K562 (cell line): Measurements from ENCODE around the gene DOCK7. TPM values are rescaled to one million over a fixed set of nuclear protein-coding genes. Genes with fewer than 3 reads are reported as not detected.

ENCODE experiments used
- ATAC-seq: fragments of 200-7000 bp; cut with Tn5 transposase; 3 replicates; pipeline ENCODE4 v1.9.1; 2020; ENCODE audit warnings: moderate library complexity
- BruUV-seq: library from RNA; stranded (reverse); fragments of 400-500 nt; replicated peaks from 2 replicates; lab custom pipeline; 2021; lab: Mats Ljungman, UMichigan
- CTCF ChIA-PET: fragments of 300-600 bp; formaldehyde crosslinking; extraction: SDS; loops from one replicate; lab custom pipeline; 2021; ENCODE audit warnings: low intra/inter-chr PET ratio; lab: Yijun Ruan, JAX
- POLR2A ChIA-PET: fragments of 300-600, 350-650 bp; sonication (Branson Sonifier 250); formaldehyde crosslinking; extraction: SDS; loops from one replicate; lab custom pipeline; 2021; ENCODE audit warnings: antibody characterized with exemption, inconsistent platforms; lab: Yijun Ruan, JAX
- DNase-seq, 4 experiments: peaks; one replicate each; pipeline versions ENCODE4 v3.0.0 to v3.0.0-alpha.2; 2011 to 2018; ENCODE audit warnings: low spot score in 3 of 4, mixed read lengths in 3 of 4; ENCODE audit errors: extremely low read depth in 1 of 4
- FAIRE-seq: peaks from 2 replicates; lab custom pipeline; 2011; peaks lifted over from hg19 to GRCh38; lab: Jason Lieb, UNC
- H2AFZ ChIP-seq: 2 replicates; pipeline ENCODE4 v1.6.0; 2011; ENCODE audit warnings: low read depth, low read length, control low read depth, inconsistent platforms
- H3K27ac ChIP-seq: fragments of 200-600 bp; 3 replicates; pipeline ENCODE4 v1.8.0; 2011; ENCODE audit warnings: low read depth, mild to moderate bottlenecking, control low read depth, inconsistent platforms, low read length, moderate library complexity, mixed read lengths; ENCODE audit errors: extremely low read depth
- H3K27me3 ChIP-seq, 2 experiments: fragments of 300-600 bp in 1 of 2; 2 replicates in 1 of 2; 3 replicates in 1 of 2; pipeline versions ENCODE4 v1.6.0 to v1.8.0; 2011; ENCODE audit warnings: inconsistent platforms in 2 of 2, low read length in 2 of 2, mild to moderate bottlenecking in 1 of 2, mixed read lengths in 1 of 2, moderate library complexity in 1 of 2; ENCODE audit not compliant: control insufficient read depth in 2 of 2, insufficient read depth in 2 of 2
- H3K36me3 ChIP-seq: fragments of 300-600 bp; 3 replicates; pipeline ENCODE4 v1.8.0; 2011; ENCODE audit warnings: mild to moderate bottlenecking, low read length, inconsistent platforms; ENCODE audit not compliant: control insufficient read depth, insufficient read depth
- H3K4me1 ChIP-seq, 2 experiments: fragments of 200-600 bp in 1 of 2; replicated peaks in 1 of 2; 2 replicates in 1 of 2; 3 replicates in 1 of 2; pipeline versions ENCODE4 v1.5.1 to v1.8.0; 2011; ENCODE audit warnings: inconsistent platforms in 2 of 2, low read length in 2 of 2, mild to moderate bottlenecking in 1 of 2, mixed read lengths in 1 of 2, moderate library complexity in 1 of 2; ENCODE audit not compliant: control insufficient read depth in 2 of 2, insufficient read depth in 2 of 2
- H3K4me2 ChIP-seq: 2 replicates; pipeline ENCODE4 v1.6.1; 2011; ENCODE audit warnings: low read length, control low read depth, inconsistent platforms, mixed read lengths; ENCODE audit not compliant: insufficient read depth
- H3K4me3 ChIP-seq: fragments of 200-600 bp; sonication (generic), shearing (Covaris generic); 2 replicates; pipeline ENCODE4 v1.5.1; 2016; ENCODE audit warnings: control low read depth, inconsistent platforms
- H3K79me2 ChIP-seq: fragments of 200-600 bp; 3 replicates; pipeline ENCODE4 v1.8.0; 2011; ENCODE audit warnings: low read length, inconsistent platforms; ENCODE audit not compliant: control insufficient read depth, insufficient read depth
- H3K9ac ChIP-seq, 2 experiments: 2 replicates each; pipeline versions ENCODE4 v1.6.0 to v1.6.1; 2011; ENCODE audit warnings: low read depth in 2 of 2, low read length in 2 of 2, control low read depth in 1 of 2, inconsistent platforms in 1 of 2, mild to moderate bottlenecking in 1 of 2, mixed read lengths in 1 of 2; ENCODE audit not compliant: insufficient read depth in 1 of 2
- H3K9me1 ChIP-seq: one replicate; pipeline ENCODE4 v1.6.0; 2011; ENCODE audit warnings: inconsistent platforms, mild to moderate bottlenecking, low read length, moderate library complexity; ENCODE audit not compliant: control insufficient read depth, insufficient read depth
- H3K9me3 ChIP-seq: replicated peaks from 2 replicates; pipeline ENCODE4 v1.5.1; 2011; ENCODE audit warnings: low read depth, low read length, inconsistent platforms; ENCODE audit not compliant: control insufficient read depth, insufficient read depth
- H4K20me1 ChIP-seq: replicated peaks from 2 replicates; pipeline ENCODE4 v1.6.1; 2011; ENCODE audit warnings: low read length, inconsistent platforms, mixed read lengths; ENCODE audit not compliant: control insufficient read depth, insufficient read depth
- ADNP ChIP-seq: fragments of 200-800 bp; sonication (Bioruptor generic); IDR thresholded peaks from 2 replicates; pipeline ENCODE4 v1.6.1; 2016; ENCODE audit warnings: missing genetic modification characterization, missing compliant biosample characterization
- C11orf30 ChIP-seq: fragments of 450-650 bp; IDR thresholded peaks from 2 replicates; pipeline ENCODE4 v1.6.1; 2016; ENCODE audit warnings: low read depth, mild to moderate bottlenecking
- CEBPG ChIP-seq, 3 experiments: fragments of 200-800 bp in 1 of 3; sonication (Bioruptor generic) in 1 of 3; sonication (generic) in 1 of 3; formaldehyde crosslinking in 1 of 3; IDR thresholded peaks in 2 of 3; conservative IDR thresholded peaks in 1 of 3; 2 replicates each; pipeline versions ENCODE4 v1.6.1 to v1.8.0; 2016 to 2022; ENCODE audit warnings: missing compliant biosample characterization in 2 of 3, missing genetic modification characterization in 2 of 3, mild to moderate bottlenecking in 1 of 3, missing genetic modification reagents in 1 of 3
- CHD2 ChIP-seq: IDR thresholded peaks from 2 replicates; pipeline ENCODE4 v1.6.1; 2011; ENCODE audit warnings: low read depth, low read length
- E2F3 ChIP-seq: fragments of 250-450 bp; sonication (Bioruptor Pico); IDR thresholded peaks from 2 replicates; pipeline ENCODE4 v1.4.0; 2020; ENCODE audit warnings: mild to moderate bottlenecking
- MEF2D ChIP-seq: conservative IDR thresholded peaks from 2 replicates; pipeline ENCODE4 v1.6.1; 2016; ENCODE audit warnings: low read depth, missing genetic modification characterization, missing compliant biosample characterization
- NFIC ChIP-seq: fragments of 450-650 bp; IDR thresholded peaks from 2 replicates; pipeline ENCODE4 v1.6.1; 2017; ENCODE audit warnings: mild to moderate bottlenecking, inconsistent platforms
- RFX7 ChIP-seq: fragments of 250-450 bp; sonication (Bioruptor Pico); IDR thresholded peaks from 2 replicates; pipeline ENCODE4 v1.5.1; 2021; ENCODE audit warnings: mild to moderate bottlenecking
- ZNF134 ChIP-seq: fragments of 250-450 bp; sonication (Bioruptor Pico); conservative IDR thresholded peaks from 2 replicates; pipeline ENCODE4 v1.4.0; 2020
- ZNF324 ChIP-seq: fragments of 250-450 bp; sonication (Bioruptor Pico); IDR thresholded peaks from 2 replicates; pipeline ENCODE4 v1.4.0; 2020; ENCODE audit warnings: mild to moderate bottlenecking
- ZNF561 ChIP-seq: fragments of 450-650 bp; formaldehyde crosslinking; conservative IDR thresholded peaks from 2 replicates; pipeline ENCODE4 v1.4.0; 2020; ENCODE audit warnings: mild to moderate bottlenecking, moderate library complexity
- ZNF79 ChIP-seq: fragments of 250-450 bp; sonication (Bioruptor Pico); IDR thresholded peaks from 2 replicates; pipeline ENCODE4 v1.4.0; 2020; ENCODE audit warnings: low read depth, mild to moderate bottlenecking, moderate library complexity
- WGBS: fragments of 100-300 bp; shearing (Covaris generic); methylation state at CpG from one replicate; pipeline ENCODE4 v1.1.6; 2016; ENCODE audit warnings: low coverage, mixed read lengths; ENCODE audit not compliant: insufficient coverage; ENCODE audit errors: missing lambda C conversion rate; 5-methylcytosine and 5-hydroxymethylcytosine counted together
- in situ Hi-C: fragments of 300-500 bp; cut with MboI; formaldehyde crosslinking; loops from 4 replicates; pipeline ENCODE4 v1.15.0; 2018; ENCODE audit warnings: inconsistent platforms, mixed read lengths
- intact Hi-C: fragments of 100-400 bp; cut with micrococcal nuclease; formaldehyde crosslinking; loops from 2 replicates; pipeline ENCODE4 v1.14.2; 2022
- polyA plus RNA-seq, 8 experiments: library from polyadenylated mRNA; depleted of rRNA in 4 of 8; stranded (reverse) in 5 of 8; unstranded in 3 of 8; fragments of >200 nt; fragmentation: Nextera tagmentation in 2 of 8; fragmentation: Illumina TruSeq in 1 of 8; extraction: Ambion mirVana in 2 of 8; extraction: Trizol in 1 of 8; gene quantifications; 2 replicates each; pipeline versions ENCODE4 v1.2.1 to v1.2.3, GENCODE V29; 2011 to 2014; ENCODE audit warnings: inconsistent platforms in 1 of 8, missing spikeins in 1 of 8
- total RNA-seq, 7 experiments: library from RNA; depleted of rRNA in 6 of 7; stranded (reverse); fragments of >200 nt in 6 of 7; fragmentation: Illumina TruSeq in 2 of 7; extraction: Trizol in 2 of 7; gene quantifications; 2 replicates each; pipeline versions ENCODE4 v1.2.1 to v1.2.3, GENCODE V29; 2011 to 2021; ENCODE audit warnings: low replicate concordance in 1 of 7
- TF ChIP-seq, protein P1 (sequence below): IDR thresholded peaks from 2 replicates; pipeline ENCODE4 v1.6.1; 2014; ENCODE audit warnings: antibody characterized with exemption
- TF ChIP-seq, protein P2 (sequence below), 2 experiments: fragments of 450-650 bp in 1 of 2; sonication (generic) in 1 of 2; formaldehyde crosslinking in 1 of 2; IDR thresholded peaks; 2 replicates each; pipeline versions ENCODE4 v1.7.1 to v1.9.0; 2016 to 2022; ENCODE audit warnings: inconsistent platforms in 1 of 2, mild to moderate bottlenecking in 1 of 2, missing genetic modification reagents in 1 of 2

The DOCK7 gene
- total and polyA plus RNA-seq, 9 of the 15 experiments (the other 6 are each of a cell fraction or from before 2014, with no cell fraction given) = 4.9 to 35.1 (median 12.6) TPM

DNA sequence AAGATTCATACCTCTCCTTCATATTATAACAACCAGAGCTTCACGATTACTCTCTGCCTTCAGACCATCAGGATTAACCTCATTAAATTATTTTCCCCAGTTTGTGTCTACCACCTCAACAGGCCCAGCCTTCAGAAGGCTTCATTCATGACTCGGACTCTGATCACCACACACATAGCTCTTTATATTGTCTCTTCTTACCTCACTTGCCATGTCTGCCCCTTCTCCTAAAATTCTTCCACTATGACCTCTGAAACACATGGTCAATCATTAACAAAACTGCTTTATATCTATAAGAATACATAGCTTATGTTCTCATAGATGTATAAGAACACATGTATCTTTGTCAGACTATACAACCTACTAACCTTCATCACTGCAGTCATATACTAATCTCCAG lies 171.6 kb downstream of the DOCK7 start:
- in situ Hi-C loops = no loop called here
- CTCF ChIA-PET = no interaction called here
- intact Hi-C loops = no loop called here
- H3K9me1 ChIP-seq = no peaks in the 10 kb centered on the region
- no peak for ATAC-seq
- H2AFZ ChIP-seq = no peak overlapping the region
- no peak for DNase-seq
- H3K27ac ChIP-seq = no peak overlapping the region
- no peak overlapping the region for H3K9ac ChIP-seq
- POLR2A ChIA-PET = interaction anchor here (1.0 kb wide), 1 partner anchor 9 kb away, joined by 3 read pairs; no protein-coding TSS in a partner anchor
- H3K4me1 ChIP-seq = no peaks in the 10 kb centered on the region
- H3K4me3 ChIP-seq = no peak overlapping the region
- no peaks in the 10 kb centered on the region for H3K27me3 ChIP-seq
- no peak overlapping the region for H3K4me2 ChIP-seq
- FAIRE-seq = no peak
- no TSS peak for BruUV-seq
- no peaks in the 10 kb centered on the region for H4K20me1 ChIP-seq
- H3K9me3 ChIP-seq = no peaks in the 10 kb centered on the region
- H3K79me2 ChIP-seq = no peaks in the 10 kb centered on the region
- WGBS = 52% methylated on average over 2 of the region's 2 CpGs
- H3K36me3 ChIP-seq = no peaks in the 10 kb centered on the region
- TF ChIP-seq ZNF324 (CRISPR knock-in tag) = no peak
- no peak for TF ChIP-seq E2F3 (CRISPR knock-in tag)
- TF ChIP-seq C11orf30 = no peak
- no peak for TF ChIP-seq CHD2
- no peak for TF ChIP-seq ADNP
- TF ChIP-seq, protein P1, sequence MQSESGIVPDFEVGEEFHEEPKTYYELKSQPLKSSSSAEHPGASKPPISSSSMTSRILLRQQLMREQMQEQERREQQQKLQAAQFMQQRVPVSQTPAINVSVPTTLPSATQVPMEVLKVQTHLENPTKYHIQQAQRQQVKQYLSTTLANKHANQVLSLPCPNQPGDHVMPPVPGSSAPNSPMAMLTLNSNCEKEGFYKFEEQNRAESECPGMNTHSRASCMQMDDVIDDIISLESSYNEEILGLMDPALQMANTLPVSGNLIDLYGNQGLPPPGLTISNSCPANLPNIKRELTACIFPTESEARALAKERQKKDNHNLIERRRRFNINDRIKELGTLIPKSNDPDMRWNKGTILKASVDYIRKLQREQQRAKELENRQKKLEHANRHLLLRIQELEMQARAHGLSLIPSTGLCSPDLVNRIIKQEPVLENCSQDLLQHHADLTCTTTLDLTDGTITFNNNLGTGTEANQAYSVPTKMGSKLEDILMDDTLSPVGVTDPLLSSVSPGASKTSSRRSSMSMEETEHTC = no peak
- TF ChIP-seq ZNF79 (CRISPR knock-in tag) = no peak
- TF ChIP-seq NFIC = no peak
- TF ChIP-seq CEBPG (CRISPR knock-in tag; IDR thresholded peaks at IDR 0.05) = no peak
- no peak for TF ChIP-seq CEBPG (tag; conservative IDR thresholded peaks at IDR 0.05 in 1 of 2, IDR thresholded peaks at IDR 0.05 in 1 of 2)
- no peak for TF ChIP-seq ZNF134 (CRISPR knock-in tag)
- TF ChIP-seq MEF2D (tag) = no peak
- TF ChIP-seq ZNF561 (CRISPR knock-in tag) = no peak
- no peak for TF ChIP-seq RFX7 (CRISPR knock-in tag)
- TF ChIP-seq, protein P2, sequence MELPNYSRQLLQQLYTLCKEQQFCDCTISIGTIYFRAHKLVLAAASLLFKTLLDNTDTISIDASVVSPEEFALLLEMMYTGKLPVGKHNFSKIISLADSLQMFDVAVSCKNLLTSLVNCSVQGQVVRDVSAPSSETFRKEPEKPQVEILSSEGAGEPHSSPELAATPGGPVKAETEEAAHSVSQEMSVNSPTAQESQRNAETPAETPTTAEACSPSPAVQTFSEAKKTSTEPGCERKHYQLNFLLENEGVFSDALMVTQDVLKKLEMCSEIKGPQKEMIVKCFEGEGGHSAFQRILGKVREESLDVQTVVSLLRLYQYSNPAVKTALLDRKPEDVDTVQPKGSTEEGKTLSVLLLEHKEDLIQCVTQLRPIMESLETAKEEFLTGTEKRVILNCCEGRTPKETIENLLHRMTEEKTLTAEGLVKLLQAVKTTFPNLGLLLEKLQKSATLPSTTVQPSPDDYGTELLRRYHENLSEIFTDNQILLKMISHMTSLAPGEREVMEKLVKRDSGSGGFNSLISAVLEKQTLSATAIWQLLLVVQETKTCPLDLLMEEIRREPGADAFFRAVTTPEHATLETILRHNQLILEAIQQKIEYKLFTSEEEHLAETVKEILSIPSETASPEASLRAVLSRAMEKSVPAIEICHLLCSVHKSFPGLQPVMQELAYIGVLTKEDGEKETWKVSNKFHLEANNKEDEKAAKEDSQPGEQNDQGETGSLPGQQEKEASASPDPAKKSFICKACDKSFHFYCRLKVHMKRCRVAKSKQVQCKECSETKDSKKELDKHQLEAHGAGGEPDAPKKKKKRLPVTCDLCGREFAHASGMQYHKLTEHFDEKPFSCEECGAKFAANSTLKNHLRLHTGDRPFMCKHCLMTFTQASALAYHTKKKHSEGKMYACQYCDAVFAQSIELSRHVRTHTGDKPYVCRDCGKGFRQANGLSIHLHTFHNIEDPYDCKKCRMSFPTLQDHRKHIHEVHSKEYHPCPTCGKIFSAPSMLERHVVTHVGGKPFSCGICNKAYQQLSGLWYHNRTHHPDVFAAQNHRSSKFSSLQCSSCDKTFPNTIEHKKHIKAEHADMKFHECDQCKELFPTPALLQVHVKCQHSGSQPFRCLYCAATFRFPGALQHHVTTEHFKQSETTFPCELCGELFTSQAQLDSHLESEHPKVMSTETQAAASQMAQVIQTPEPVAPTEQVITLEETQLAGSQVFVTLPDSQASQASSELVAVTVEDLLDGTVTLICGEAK (IDR thresholded peaks at IDR 0.05) = no peak
- TF ChIP-seq, protein P2 (CRISPR knock-in tag; IDR thresholded peaks at IDR 0.05) = no peak
